B cell (primary cell): ENCODE measurements around the gene THOP1. TPM values are rescaled to one million over a fixed set of nuclear protein-coding genes. Genes with fewer than 3 reads are reported as not detected.

Experiments used
- ATAC-seq: fragments of 200-7000 bp; cut with Tn5 transposase; one replicate; pipeline ENCODE4 v1.10.0; 2021; ENCODE audit warnings: low read depth, mild to moderate bottlenecking, moderate number of reproducible peaks, moderate library complexity
- CTCF ChIA-PET: fragments of 350-600 bp; sonication (Branson Sonifier 250); formaldehyde crosslinking; loops from one replicate; lab custom pipeline; 2021; ENCODE audit warnings: antibody characterized with exemption, inconsistent platforms; lab: Charles Lee
- POLR2A ChIA-PET: fragments of 350-600 bp; sonication (Branson Sonifier 250); formaldehyde crosslinking; loops from one replicate; lab custom pipeline; 2021; ENCODE audit warnings: antibody characterized with exemption; lab: Charles Lee
- DNase-seq: peaks from one replicate; pipeline ENCODE4 v3.0.0; 2013
- H2AFZ ChIP-seq: 2 replicates; pipeline ENCODE4 v1.6.1; 2012; ENCODE audit warnings: mild to moderate bottlenecking, low read depth, low read length; ENCODE audit not compliant: insufficient read depth, poor library complexity, severe bottlenecking
- H3K27ac ChIP-seq, 2 donors: 1 replicate in 1 of 2; 2 replicates in 1 of 2; pipeline ENCODE4 v1.5.1; 2012 to 2013; ENCODE audit warnings: low read length in 2 of 2, mild to moderate bottlenecking in 2 of 2, moderate library complexity in 1 of 2
- H3K27me3 ChIP-seq, 4 experiments: fragments of 200-600 bp in 1 of 4; sonication (generic) in 1 of 4; replicated peaks in 1 of 4; 1 replicate in 2 of 4; 2 replicates in 2 of 4; pipeline versions ENCODE4 v1.6.1 to v1.7.0; 2013 to 2016; ENCODE audit warnings: low read length in 3 of 4, mild to moderate bottlenecking in 2 of 4, mixed read lengths in 1 of 4, moderate library complexity in 1 of 4; ENCODE audit not compliant: insufficient read depth in 4 of 4, control insufficient read depth in 3 of 4; ENCODE audit errors: control extremely low read depth in 1 of 4
- H3K36me3 ChIP-seq, 2 experiments: replicated peaks in 1 of 2; 1 replicate in 1 of 2; 2 replicates in 1 of 2; pipeline versions ENCODE4 v1.6.1 to v1.7.1; 2013; ENCODE audit warnings: low read length in 1 of 2; ENCODE audit not compliant: insufficient read depth in 2 of 2, control insufficient read depth in 1 of 2; ENCODE audit errors: control extremely low read depth in 1 of 2, extremely low read depth in 1 of 2
- H3K4me1 ChIP-seq, 2 donors: fragments of 200-600 bp in 1 of 2; sonication (generic) in 1 of 2; 1 replicate in 1 of 2; 2 replicates in 1 of 2; pipeline versions ENCODE4 v1.5.1 to v1.6.1; 2013 to 2017; ENCODE audit warnings: low read length in 2 of 2; ENCODE audit not compliant: control insufficient read depth in 2 of 2, insufficient read depth in 2 of 2
- H3K4me2 ChIP-seq: replicated peaks from 2 replicates; pipeline ENCODE3; 2012; ENCODE audit warnings: mild to moderate bottlenecking, low read depth, low read length; ENCODE audit not compliant: poor library complexity, severe bottlenecking
- H3K4me3 ChIP-seq, 5 experiments: fragments of 200-600 bp in 1 of 5; sonication (generic) in 1 of 5; 1 replicate in 3 of 5; 2 replicates in 2 of 5; pipeline versions ENCODE4 v1.5.1 to v1.7.0; 2011 to 2016; ENCODE audit warnings: low read length in 4 of 5, mild to moderate bottlenecking in 4 of 5, low read depth in 2 of 5, control low read depth in 1 of 5, moderate library complexity in 1 of 5; ENCODE audit not compliant: insufficient read depth in 1 of 5; ENCODE audit errors: control extremely low read depth in 1 of 5, extremely low read depth in 1 of 5
- H3K79me2 ChIP-seq: fragments of 200-600 bp; sonication (generic); one replicate; pipeline ENCODE4 v1.6.0; 2016; ENCODE audit warnings: low read length; ENCODE audit not compliant: control insufficient read depth, insufficient read depth
- H3K9ac ChIP-seq: fragments of 200-600 bp; sonication (generic); 2 replicates; pipeline ENCODE4 v1.6.1; 2017; ENCODE audit warnings: mild to moderate bottlenecking, low read length, moderate library complexity
- H3K9me3 ChIP-seq, 3 donors: one replicate each; pipeline versions ENCODE4 v1.6.1 to v1.7.1; 2013; ENCODE audit warnings: low read length in 2 of 3; ENCODE audit not compliant: control insufficient read depth in 2 of 3, insufficient read depth in 1 of 3; ENCODE audit errors: control extremely low read depth in 1 of 3
- H4K20me1 ChIP-seq: 2 replicates; pipeline ENCODE4 v1.6.0; 2012; ENCODE audit warnings: mild to moderate bottlenecking, low read length; ENCODE audit not compliant: insufficient read depth, control insufficient read depth, poor library complexity, severe bottlenecking
- H3K27ac Mint-ChIP-seq: one replicate; pipeline ENCODE4 v1.8.0; 2021; ENCODE audit warnings: mixed read lengths
- H3K27me3 Mint-ChIP-seq: one replicate; pipeline ENCODE4 v1.8.0; 2021; ENCODE audit warnings: mixed read lengths
- H3K4me1 Mint-ChIP-seq: one replicate; pipeline ENCODE4 v1.8.0; 2021; ENCODE audit warnings: mixed read lengths
- H3K4me3 Mint-ChIP-seq: one replicate; pipeline ENCODE4 v1.8.0; 2021; ENCODE audit warnings: mixed read lengths
- H3K9me3 Mint-ChIP-seq: one replicate; pipeline ENCODE4 v1.8.0; 2022; ENCODE audit warnings: mixed read lengths; ENCODE audit not compliant: insufficient read depth
- CTCF ChIP-seq: fragments of 200-600 bp; IDR thresholded peaks from one replicate; pipeline ENCODE4 v1.8.0; 2022; ENCODE audit warnings: antibody characterized with exemption, mild to moderate bottlenecking
- EZH2 ChIP-seq: IDR thresholded peaks from 2 replicates; pipeline ENCODE4 v1.6.1; 2012; ENCODE audit warnings: borderline replicate concordance, low read depth, mild to moderate bottlenecking, moderate library complexity, low read length; ENCODE audit not compliant: insufficient read depth, poor library complexity, severe bottlenecking
- WGBS: methylation state at CpG from one replicate; pipeline ENCODE4 v1.1.5; 2013; ENCODE audit warnings: missing lambda C conversion rate; ENCODE audit not compliant: insufficient coverage; 5-methylcytosine and 5-hydroxymethylcytosine counted together
- intact Hi-C: fragments of 100-400 bp; cut with micrococcal nuclease; formaldehyde crosslinking; loops from one replicate; pipeline ENCODE4 v1.10.0; 2022
- polyA plus RNA-seq: library from polyadenylated mRNA; depleted of rRNA; stranded (reverse); fragments of >200 nt; gene quantifications from 2 replicates; pipeline ENCODE4 v1.2.3, GENCODE V29; 2012
- total RNA-seq, 2 donors: library from RNA; stranded (reverse); fragments of 120-200 nt in 1 of 2; gene quantifications; 1 replicate in 1 of 2; 2 replicates in 1 of 2; pipeline versions ENCODE4 v1.2.3 to v1.2.4, GENCODE V29; 2013 to 2022

Gene THOP1
- total and polyA plus RNA-seq, 2 donors (not counting 1 experiment from before 2014, with no cell fraction given) = 54.3 to 56.4 TPM

- Mint-ChIP-seq H3K4me3 (no peak overlapping the region), H3K27me3 (no peaks in the 10 kb centered on the region), H3K4me1 (no peaks in the 10 kb centered on the region), H3K9me3 (no peaks in the 10 kb centered on the region), H3K27ac (no peak overlapping the region)
- H3K9ac ChIP-seq = no peak overlapping the region
- no peaks in the 10 kb centered on the region for H3K9me3 ChIP-seq
- no peaks in the 10 kb centered on the region for H3K4me1 ChIP-seq
- no peak overlapping the region for H3K4me3 ChIP-seq
- H3K36me3 ChIP-seq = peaks cover 3 to 55% of the 10 kb centered on the region in 2 experiments
- H3K27me3 ChIP-seq = no peaks in the 10 kb centered on the region
- no peaks in the 10 kb centered on the region for H3K79me2 ChIP-seq
- no peak for TF ChIP-seq EZH2
- TF ChIP-seq CTCF = no peak
- DNase-seq = no peak
- WGBS = 98% methylated on average over 7 of the region's 7 CpGs
- ATAC-seq = no peak
- CTCF ChIA-PET = interaction anchor here (1.9 kb wide), 1 partner anchor 111 kb away, joined by 7 read pairs; no protein-coding TSS in a partner anchor
- POLR2A ChIA-PET = interaction anchor here (0.6 kb wide), 1 partner anchor 41 kb away, joined by 3 read pairs; no protein-coding TSS in a partner anchor
- no peak overlapping the region for H3K4me2 ChIP-seq
- no peak overlapping the region for H3K27ac ChIP-seq
- H2AFZ ChIP-seq = no peak overlapping the region
- intact Hi-C loops = no loop called here
- no peaks in the 10 kb centered on the region for H4K20me1 ChIP-seq
These were observed 25.3 kb upstream of the THOP1 start for GRCh38 chr19:2759965-2760364.

GRCh38 chr19:2761309-2761677, 24.0 kb upstream of the THOP1 start:
- Mint-ChIP-seq H3K27ac (no peak overlapping the region), H3K4me3 (no peak overlapping the region), H3K27me3 (no peaks in the 10 kb centered on the region), H3K9me3 (no peaks in the 10 kb centered on the region), H3K4me1 (no peaks in the 10 kb centered on the region)
- H3K27me3 ChIP-seq = no peaks in the 10 kb centered on the region
- H3K4me1 ChIP-seq = no peaks in the 10 kb centered on the region
- WGBS = 96% methylated on average over 16 of the region's 16 CpGs
- H3K9ac ChIP-seq = no peak overlapping the region
- no peaks in the 10 kb centered on the region for H4K20me1 ChIP-seq
- H3K9me3 ChIP-seq = no peaks in the 10 kb centered on the region
- H3K79me2 ChIP-seq = no peaks in the 10 kb centered on the region
- DNase-seq = no peak
- no peak for ATAC-seq
- no peak overlapping the region for H3K4me2 ChIP-seq
- intact Hi-C loops = no loop called here
- H3K27ac ChIP-seq = no peak overlapping the region
- ChIA-PET CTCF (no interaction called here), POLR2A (no interaction called here)
- no peak overlapping the region for H3K4me3 ChIP-seq
- H3K36me3 ChIP-seq = peaks cover 3 to 60% of the 10 kb centered on the region in 2 experiments
- TF ChIP-seq EZH2 (no peak), CTCF (no peak)
- no peak overlapping the region for H2AFZ ChIP-seq
